ENCODE results near the gene CLASP2. TPM values are rescaled to one million over a fixed set of nuclear protein-coding genes. Genes with fewer than 3 reads are reported as not detected.

The CLASP2 gene
- total RNA-seq, 4 donors from 2014 or later, result 64.2 to 115 (median 92.1) TPM

DNA sequence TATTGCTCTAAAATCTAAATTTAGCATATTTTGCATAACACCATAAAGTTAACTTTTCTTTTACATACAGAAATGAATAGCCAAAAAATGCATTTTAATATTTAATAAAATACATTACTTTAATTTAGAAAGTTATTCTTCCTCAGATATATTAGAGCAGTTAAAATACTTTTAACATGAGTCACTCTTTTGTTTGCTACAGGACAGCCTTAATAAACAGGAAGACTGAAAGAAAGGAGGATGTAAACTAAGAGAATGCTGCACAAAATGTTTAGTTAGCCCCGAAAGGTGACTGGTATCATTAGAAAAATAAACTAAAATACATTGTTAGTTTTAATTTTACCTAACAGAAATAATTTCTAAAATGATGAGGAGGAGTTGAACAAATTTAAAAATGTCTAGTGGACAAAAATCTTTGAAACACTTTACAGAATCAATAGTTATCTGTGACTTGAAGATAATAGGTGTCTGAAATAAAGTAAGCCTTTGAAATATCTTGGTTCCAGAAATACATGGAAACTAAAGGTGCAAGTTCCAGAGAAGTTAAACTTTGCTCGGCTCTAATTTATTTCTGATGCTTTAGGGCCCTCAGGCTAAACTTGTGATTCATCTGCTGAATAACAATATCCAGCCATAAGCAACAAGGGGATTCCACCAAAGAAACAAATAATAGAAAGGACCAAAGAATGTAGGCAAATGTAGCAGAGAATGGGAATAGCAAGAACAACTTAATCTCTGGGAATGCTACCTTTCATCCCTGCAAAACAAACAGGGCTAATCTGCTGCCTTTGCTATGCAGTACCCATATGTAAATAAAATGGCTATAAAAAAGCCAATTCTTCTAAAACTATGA lies 139.5 kb downstream of the CLASP2 start:
- TF ChIP-seq, protein P1, sequence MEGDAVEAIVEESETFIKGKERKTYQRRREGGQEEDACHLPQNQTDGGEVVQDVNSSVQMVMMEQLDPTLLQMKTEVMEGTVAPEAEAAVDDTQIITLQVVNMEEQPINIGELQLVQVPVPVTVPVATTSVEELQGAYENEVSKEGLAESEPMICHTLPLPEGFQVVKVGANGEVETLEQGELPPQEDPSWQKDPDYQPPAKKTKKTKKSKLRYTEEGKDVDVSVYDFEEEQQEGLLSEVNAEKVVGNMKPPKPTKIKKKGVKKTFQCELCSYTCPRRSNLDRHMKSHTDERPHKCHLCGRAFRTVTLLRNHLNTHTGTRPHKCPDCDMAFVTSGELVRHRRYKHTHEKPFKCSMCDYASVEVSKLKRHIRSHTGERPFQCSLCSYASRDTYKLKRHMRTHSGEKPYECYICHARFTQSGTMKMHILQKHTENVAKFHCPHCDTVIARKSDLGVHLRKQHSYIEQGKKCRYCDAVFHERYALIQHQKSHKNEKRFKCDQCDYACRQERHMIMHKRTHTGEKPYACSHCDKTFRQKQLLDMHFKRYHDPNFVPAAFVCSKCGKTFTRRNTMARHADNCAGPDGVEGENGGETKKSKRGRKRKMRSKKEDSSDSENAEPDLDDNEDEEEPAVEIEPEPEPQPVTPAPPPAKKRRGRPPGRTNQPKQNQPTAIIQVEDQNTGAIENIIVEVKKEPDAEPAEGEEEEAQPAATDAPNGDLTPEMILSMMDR (IDR thresholded peaks at IDR 0.05), result no peak
- TF ChIP-seq POLR2A (IDR thresholded peaks at IDR 0.05), result no peak
- Histone ChIP-seq H3K36me3 (no peaks in the 10 kb centered on the region), H3K27me3 (no peaks in the 10 kb centered on the region), H3K9me3 (no peaks in the 10 kb centered on the region), H3K27ac (no peak overlapping the region), H3K4me3 (replicated peaks in 1 of 3) (no peak overlapping the region), H3K4me1 (no peaks in the 10 kb centered on the region)
- WGBS, 2 donors, result 75 to 81% methylated on average over 2 of the region's 2 CpGs
- intact Hi-C loops (cut with DNase I), result no loop called here
- no peak for DNase-seq

DNA sequence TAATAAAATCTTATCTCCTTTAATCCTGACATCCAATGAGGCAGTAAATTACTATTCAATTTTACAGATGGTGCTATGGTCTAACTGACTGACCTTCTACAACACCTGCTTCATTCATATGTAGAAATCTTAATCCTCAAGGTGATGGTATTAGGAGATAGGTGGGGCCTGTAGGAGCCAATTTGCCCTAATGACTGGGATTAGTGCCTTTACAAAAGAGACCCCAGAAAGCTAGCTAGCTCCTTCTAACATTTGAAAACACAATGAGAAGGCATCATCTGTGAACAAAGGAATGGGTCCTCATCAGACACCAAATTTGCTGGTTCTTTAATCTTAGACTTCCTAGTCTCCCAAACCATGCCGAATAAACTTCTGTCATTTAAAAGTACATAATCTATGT lies 140.5 kb downstream of the CLASP2 start:
- Histone ChIP-seq H3K27ac (no peak overlapping the region), H3K4me1 (no peaks in the 10 kb centered on the region), H3K9me3 (no peaks in the 10 kb centered on the region), H3K4me3 (replicated peaks in 1 of 3) (no peak overlapping the region), H3K36me3 (peaks cover 0 to 3% of the 10 kb centered on the region in 2 donors), H3K27me3 (no peaks in the 10 kb centered on the region)
- intact Hi-C loops (cut with DNase I), result no loop called here
- DNase-seq, result no peak
- WGBS, 2 donors, result 67 to 71% methylated on average over 1 of the region's 1 CpG
- TF ChIP-seq, protein P1 (IDR thresholded peaks at IDR 0.05), result no peak
- TF ChIP-seq POLR2A (IDR thresholded peaks at IDR 0.05), result no peak

DNA sequence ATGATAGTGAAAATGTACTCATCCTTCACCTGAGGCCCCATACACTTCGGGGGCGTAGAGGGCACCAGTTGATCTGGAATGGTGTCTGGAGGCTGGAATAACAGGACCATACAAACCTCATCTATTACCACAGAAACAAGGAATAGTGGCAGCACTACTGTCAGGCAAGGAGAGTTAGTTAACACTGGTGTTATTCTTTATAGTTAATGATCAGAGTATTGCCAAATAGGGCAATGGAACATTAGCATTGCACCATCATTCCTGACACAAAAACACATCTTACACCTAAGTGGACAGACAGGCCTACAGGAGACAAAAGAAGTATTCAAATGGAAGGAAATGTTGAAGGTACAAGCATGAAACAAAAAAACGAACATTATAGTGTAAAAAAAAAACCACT lies 140.9 kb downstream of the CLASP2 start:
- intact Hi-C loops (cut with DNase I), result no loop called here
- Histone ChIP-seq H3K4me3 (replicated peaks in 1 of 3) (no peak overlapping the region), H3K27me3 (no peaks in the 10 kb centered on the region), H3K4me1 (no peaks in the 10 kb centered on the region), H3K36me3 (peaks cover 0 to 3% of the 10 kb centered on the region in 2 donors), H3K9me3 (no peaks in the 10 kb centered on the region), H3K27ac (no peak overlapping the region)
- DNase-seq, result no peak
- TF ChIP-seq, protein P1 (IDR thresholded peaks at IDR 0.05), result no peak
- no peak for TF ChIP-seq POLR2A (IDR thresholded peaks at IDR 0.05)
- 92 to 93% methylated on average over 3 of the region's 3 CpGs for WGBS, 2 donors

DNA sequence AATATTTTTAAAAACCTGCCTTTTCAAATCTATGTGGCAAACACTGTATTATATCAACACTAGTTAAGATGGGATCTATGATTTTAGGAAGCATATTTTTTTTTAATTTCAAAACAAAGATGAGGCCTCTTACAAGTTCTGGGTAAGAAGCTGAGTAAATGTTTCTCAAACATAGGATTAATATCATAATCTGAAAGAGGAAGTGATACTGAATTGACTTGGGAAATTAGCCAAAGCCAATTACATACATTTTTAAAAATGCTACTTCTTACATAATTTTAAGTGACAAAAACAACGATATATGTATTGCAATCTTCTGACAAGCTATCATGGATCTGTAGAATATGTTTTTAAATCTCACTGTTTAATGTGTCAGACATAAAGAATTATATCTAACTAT lies 142.7 kb downstream of the CLASP2 start:
- TF ChIP-seq, protein P1 (IDR thresholded peaks at IDR 0.05), result no peak
- TF ChIP-seq POLR2A (IDR thresholded peaks at IDR 0.05), result no peak
- Histone ChIP-seq H3K9me3 (no peaks in the 10 kb centered on the region), H3K4me1 (no peaks in the 10 kb centered on the region), H3K36me3 (peaks cover 0 to 3% of the 10 kb centered on the region in 2 donors), H3K27ac (no peak overlapping the region), H3K27me3 (no peaks in the 10 kb centered on the region), H3K4me3 (replicated peaks in 1 of 3) (no peak overlapping the region)
- intact Hi-C loops (cut with DNase I), result no loop called here
- no peak for DNase-seq
- 86 to 92% methylated on average over 1 of the region's 1 CpG for WGBS, 2 donors

DNA sequence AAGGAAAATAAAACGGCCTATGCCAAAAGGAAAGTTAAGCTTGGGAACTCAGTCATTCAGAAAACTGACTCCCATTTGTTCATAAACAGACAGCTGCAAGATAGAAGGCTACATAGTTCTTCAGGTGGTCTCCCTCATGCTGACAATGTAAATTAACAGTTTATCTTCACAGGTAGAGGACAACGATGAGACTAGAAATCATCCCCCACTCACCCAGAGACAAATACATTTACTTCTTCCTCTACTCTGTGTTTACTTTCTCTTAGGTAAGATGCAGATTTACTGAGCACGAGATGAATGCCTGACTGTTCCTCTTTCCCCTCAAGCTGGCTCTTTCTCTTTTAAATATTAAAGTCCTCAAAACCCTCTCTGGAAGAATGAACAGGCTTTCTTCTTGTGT lies 160.2 kb downstream of the CLASP2 start:
- H3K27ac ChIP-seq, result no peak overlapping the region
- H3K36me3 ChIP-seq, result peaks cover 10 to 14% of the 10 kb centered on the region in 2 donors
- 37 to 38% methylated on average over 3 of the region's 3 CpGs for WGBS, 2 donors
- no peak overlapping the region for H3K4me3 ChIP-seq (replicated peaks in 1 of 3)
- no peak for DNase-seq
- no peak for TF ChIP-seq POLR2A (IDR thresholded peaks at IDR 0.05)
- TF ChIP-seq, protein P1 (IDR thresholded peaks at IDR 0.05), result no peak
- peaks cover 0 to 5% of the 10 kb centered on the region in 2 donors for H3K4me1 ChIP-seq
- intact Hi-C loops (cut with DNase I), result no loop called here
- no peaks in the 10 kb centered on the region for H3K9me3 ChIP-seq
- no peaks in the 10 kb centered on the region for H3K27me3 ChIP-seq

Data from thyroid gland (tissue), 4 donors.